ENCODE measurements around the gene DVL1.

DNA sequence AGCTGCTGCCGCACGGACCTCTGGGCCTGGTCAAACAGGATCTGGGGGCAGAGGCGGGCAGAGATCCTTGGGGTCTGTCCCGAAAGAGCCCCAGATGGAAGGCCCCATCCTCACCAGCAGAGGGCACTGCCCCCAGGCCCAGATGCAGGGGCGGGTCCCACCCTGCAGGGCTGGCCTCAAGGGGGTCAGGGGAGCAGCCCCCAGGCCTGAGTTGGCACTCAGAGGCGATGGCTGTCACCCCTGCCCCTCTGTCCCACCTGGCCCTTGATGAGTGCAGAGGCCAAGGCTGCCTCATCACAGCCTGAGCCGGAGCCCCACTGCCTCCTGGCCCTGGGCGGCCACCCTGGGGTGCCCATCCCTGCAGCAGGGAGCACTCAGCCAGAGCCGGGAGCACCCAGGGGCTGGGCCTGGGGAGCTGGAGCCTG, 47.2 kb downstream of the DVL1 start:
- TF ChIP-seq, protein P1, sequence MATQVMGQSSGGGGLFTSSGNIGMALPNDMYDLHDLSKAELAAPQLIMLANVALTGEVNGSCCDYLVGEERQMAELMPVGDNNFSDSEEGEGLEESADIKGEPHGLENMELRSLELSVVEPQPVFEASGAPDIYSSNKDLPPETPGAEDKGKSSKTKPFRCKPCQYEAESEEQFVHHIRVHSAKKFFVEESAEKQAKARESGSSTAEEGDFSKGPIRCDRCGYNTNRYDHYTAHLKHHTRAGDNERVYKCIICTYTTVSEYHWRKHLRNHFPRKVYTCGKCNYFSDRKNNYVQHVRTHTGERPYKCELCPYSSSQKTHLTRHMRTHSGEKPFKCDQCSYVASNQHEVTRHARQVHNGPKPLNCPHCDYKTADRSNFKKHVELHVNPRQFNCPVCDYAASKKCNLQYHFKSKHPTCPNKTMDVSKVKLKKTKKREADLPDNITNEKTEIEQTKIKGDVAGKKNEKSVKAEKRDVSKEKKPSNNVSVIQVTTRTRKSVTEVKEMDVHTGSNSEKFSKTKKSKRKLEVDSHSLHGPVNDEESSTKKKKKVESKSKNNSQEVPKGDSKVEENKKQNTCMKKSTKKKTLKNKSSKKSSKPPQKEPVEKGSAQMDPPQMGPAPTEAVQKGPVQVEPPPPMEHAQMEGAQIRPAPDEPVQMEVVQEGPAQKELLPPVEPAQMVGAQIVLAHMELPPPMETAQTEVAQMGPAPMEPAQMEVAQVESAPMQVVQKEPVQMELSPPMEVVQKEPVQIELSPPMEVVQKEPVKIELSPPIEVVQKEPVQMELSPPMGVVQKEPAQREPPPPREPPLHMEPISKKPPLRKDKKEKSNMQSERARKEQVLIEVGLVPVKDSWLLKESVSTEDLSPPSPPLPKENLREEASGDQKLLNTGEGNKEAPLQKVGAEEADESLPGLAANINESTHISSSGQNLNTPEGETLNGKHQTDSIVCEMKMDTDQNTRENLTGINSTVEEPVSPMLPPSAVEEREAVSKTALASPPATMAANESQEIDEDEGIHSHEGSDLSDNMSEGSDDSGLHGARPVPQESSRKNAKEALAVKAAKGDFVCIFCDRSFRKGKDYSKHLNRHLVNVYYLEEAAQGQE (IDR thresholded peaks at IDR 0.05; ENCODE audit: borderline replicate concordance) = 0 out of 2 replicates have a peak, but pooled peaks have one; percentile 10
- TF ChIP-seq, protein P1 (CRISPR knock-in tag; IDR thresholded peaks at IDR 0.05; ENCODE audit: low read depth) = no peak
- TF ChIP-seq, protein P2, sequence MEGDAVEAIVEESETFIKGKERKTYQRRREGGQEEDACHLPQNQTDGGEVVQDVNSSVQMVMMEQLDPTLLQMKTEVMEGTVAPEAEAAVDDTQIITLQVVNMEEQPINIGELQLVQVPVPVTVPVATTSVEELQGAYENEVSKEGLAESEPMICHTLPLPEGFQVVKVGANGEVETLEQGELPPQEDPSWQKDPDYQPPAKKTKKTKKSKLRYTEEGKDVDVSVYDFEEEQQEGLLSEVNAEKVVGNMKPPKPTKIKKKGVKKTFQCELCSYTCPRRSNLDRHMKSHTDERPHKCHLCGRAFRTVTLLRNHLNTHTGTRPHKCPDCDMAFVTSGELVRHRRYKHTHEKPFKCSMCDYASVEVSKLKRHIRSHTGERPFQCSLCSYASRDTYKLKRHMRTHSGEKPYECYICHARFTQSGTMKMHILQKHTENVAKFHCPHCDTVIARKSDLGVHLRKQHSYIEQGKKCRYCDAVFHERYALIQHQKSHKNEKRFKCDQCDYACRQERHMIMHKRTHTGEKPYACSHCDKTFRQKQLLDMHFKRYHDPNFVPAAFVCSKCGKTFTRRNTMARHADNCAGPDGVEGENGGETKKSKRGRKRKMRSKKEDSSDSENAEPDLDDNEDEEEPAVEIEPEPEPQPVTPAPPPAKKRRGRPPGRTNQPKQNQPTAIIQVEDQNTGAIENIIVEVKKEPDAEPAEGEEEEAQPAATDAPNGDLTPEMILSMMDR (IDR thresholded peaks at IDR 0.05 in 2 of 3, conservative IDR thresholded peaks at IDR 0.05 in 1 of 3; ENCODE audit: insufficient read depth in 2 of 3, low read depth in 1 of 3, low read length in 3 of 3) = peak; percentile 58 to 71 (median 66)
- no peak for TF ChIP-seq ZNF239 (CRISPR knock-in tag; IDR thresholded peaks at IDR 0.05)
